ENCODE results near the gene SLC30A7.

The SLC30A7 gene

DNA sequence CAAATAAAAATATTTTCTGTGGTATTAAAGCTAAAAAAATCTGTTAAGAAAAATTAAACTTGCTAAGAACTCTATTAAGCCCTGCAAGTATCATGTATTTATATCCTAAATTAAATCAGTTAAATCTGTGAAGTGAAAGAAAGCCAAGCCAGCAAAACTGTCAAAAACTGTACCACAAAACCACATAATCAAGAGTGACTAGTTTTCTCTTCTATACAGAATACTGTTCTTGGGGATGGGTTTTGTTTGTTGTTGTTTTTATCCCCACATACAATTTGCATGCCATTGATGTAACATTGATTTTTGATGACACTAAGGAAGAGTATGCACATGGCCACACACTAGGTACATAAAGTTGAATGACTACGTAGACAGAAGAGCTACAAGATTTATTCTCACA, 109.3 kb downstream of the SLC30A7 start:
- Histone ChIP-seq H3K79me2 (ENCODE audit: low read length) (no peaks in the 10 kb centered on the region), H3K27me3 (replicated peaks; ENCODE audit: insufficient read depth, low read length) (no peaks in the 10 kb centered on the region), H3K4me1 (ENCODE audit: low read length) (no peaks in the 10 kb centered on the region), H2AFZ (ENCODE audit: low read length) (no peak overlapping the region), H3K4me2 (ENCODE audit: low read depth, low read length) (no peak overlapping the region), H4K20me1 (ENCODE audit: insufficient read depth, low read length) (no peaks in the 10 kb centered on the region), H3K27ac (ENCODE audit: low read length) (no peak overlapping the region), H3K9me2 (replicated peaks; ENCODE audit: insufficient read depth, low read length) (no peaks in the 10 kb centered on the region), H3K9ac (ENCODE audit: low read length) (no peak overlapping the region), H3K9me3 (replicated peaks; ENCODE audit: insufficient read depth, low read length) (no peaks in the 10 kb centered on the region), H3K36me3 (replicated peaks; ENCODE audit: insufficient read depth, low read length) (no peaks in the 10 kb centered on the region), H3F3A (ENCODE audit: insufficient read depth, low read length) (no peaks in the 10 kb centered on the region), H3K4me3 (ENCODE audit: low read length) (no peak overlapping the region)
- DNase-seq, result no peak
- TF ChIP-seq, protein P1, sequence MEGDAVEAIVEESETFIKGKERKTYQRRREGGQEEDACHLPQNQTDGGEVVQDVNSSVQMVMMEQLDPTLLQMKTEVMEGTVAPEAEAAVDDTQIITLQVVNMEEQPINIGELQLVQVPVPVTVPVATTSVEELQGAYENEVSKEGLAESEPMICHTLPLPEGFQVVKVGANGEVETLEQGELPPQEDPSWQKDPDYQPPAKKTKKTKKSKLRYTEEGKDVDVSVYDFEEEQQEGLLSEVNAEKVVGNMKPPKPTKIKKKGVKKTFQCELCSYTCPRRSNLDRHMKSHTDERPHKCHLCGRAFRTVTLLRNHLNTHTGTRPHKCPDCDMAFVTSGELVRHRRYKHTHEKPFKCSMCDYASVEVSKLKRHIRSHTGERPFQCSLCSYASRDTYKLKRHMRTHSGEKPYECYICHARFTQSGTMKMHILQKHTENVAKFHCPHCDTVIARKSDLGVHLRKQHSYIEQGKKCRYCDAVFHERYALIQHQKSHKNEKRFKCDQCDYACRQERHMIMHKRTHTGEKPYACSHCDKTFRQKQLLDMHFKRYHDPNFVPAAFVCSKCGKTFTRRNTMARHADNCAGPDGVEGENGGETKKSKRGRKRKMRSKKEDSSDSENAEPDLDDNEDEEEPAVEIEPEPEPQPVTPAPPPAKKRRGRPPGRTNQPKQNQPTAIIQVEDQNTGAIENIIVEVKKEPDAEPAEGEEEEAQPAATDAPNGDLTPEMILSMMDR (IDR thresholded peaks at IDR 0.05; ENCODE audit: low read length), result no peak
- TF ChIP-seq EZH2 (optimal IDR thresholded peaks at IDR 0.05; ENCODE audit: low read depth, low read length), result no peak
- TF ChIP-seq EZH2phosphoT487 (IDR thresholded peaks at IDR 0.05; ENCODE audit: low read length), result no peak

DNA sequence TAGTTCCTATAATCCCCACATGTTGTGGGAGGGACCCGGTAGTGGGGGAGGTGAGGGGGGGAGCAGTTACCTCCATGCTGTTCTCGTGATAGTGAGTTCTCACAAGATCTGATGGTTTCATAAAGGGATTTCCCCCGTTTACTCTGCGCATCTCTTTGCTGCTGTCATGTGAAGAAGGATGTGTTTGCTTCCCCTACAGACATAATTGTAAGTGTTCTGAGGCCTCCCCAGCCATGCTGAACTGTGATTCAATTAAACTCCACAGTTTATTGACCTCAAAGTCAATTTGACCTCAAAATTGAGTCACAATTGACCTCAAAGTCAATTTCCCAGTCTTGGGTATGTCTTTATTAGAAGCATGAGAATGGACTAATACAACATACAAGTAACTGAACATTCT, 110.0 kb downstream of the SLC30A7 start:
- no peak overlapping the region for H3K27ac ChIP-seq (ENCODE audit: low read length)
- no peaks in the 10 kb centered on the region for H3K27me3 ChIP-seq (replicated peaks; ENCODE audit: insufficient read depth, low read length)
- H3F3A ChIP-seq (ENCODE audit: insufficient read depth, low read length), result no peaks in the 10 kb centered on the region
- H3K4me2 ChIP-seq (ENCODE audit: low read depth, low read length), result no peak overlapping the region
- H3K36me3 ChIP-seq (replicated peaks; ENCODE audit: insufficient read depth, low read length), result no peaks in the 10 kb centered on the region
- no peaks in the 10 kb centered on the region for H3K9me3 ChIP-seq (replicated peaks; ENCODE audit: insufficient read depth, low read length)
- DNase-seq, result no peak
- no peak overlapping the region for H3K9ac ChIP-seq (ENCODE audit: low read length)
- H3K79me2 ChIP-seq (ENCODE audit: low read length), result no peaks in the 10 kb centered on the region
- H2AFZ ChIP-seq (ENCODE audit: low read length), result no peak overlapping the region
- no peaks in the 10 kb centered on the region for H3K9me2 ChIP-seq (replicated peaks; ENCODE audit: insufficient read depth, low read length)
- H4K20me1 ChIP-seq (ENCODE audit: insufficient read depth, low read length), result no peaks in the 10 kb centered on the region
- no peaks in the 10 kb centered on the region for H3K4me1 ChIP-seq (ENCODE audit: low read length)
- TF ChIP-seq, protein P1 (IDR thresholded peaks at IDR 0.05; ENCODE audit: low read length), result no peak
- TF ChIP-seq EZH2phosphoT487 (IDR thresholded peaks at IDR 0.05; ENCODE audit: low read length) (no peak), EZH2 (optimal IDR thresholded peaks at IDR 0.05; ENCODE audit: low read depth, low read length) (no peak)
- no peak overlapping the region for H3K4me3 ChIP-seq (ENCODE audit: low read length)

DNA sequence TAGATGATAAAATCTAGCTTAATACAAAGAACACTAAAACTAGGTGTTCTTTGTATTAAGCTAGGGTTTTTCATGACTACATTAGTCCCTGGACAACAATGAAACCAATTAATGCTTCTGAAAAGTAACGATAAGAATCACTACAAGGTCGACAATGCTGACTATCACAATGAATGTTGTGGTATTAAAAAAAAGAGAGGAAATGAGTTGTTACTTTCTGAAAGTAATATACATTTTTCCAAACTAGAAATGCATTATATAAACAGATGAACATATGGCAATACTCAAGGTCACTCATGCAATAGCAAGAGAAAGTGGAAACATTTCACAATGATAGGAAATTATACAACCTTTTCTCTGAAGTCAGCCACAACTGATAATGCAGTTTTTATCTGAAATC, 110.7 kb downstream of the SLC30A7 start:
- no peak overlapping the region for H2AFZ ChIP-seq (ENCODE audit: low read length)
- H3K79me2 ChIP-seq (ENCODE audit: low read length), result no peaks in the 10 kb centered on the region

More for the DNA sequence above, 110.7 kb downstream of the SLC30A7 start:
- TF ChIP-seq EZH2phosphoT487 (IDR thresholded peaks at IDR 0.05; ENCODE audit: low read length) (no peak), EZH2 (optimal IDR thresholded peaks at IDR 0.05; ENCODE audit: low read depth, low read length) (no peak)
- TF ChIP-seq, protein P1 (IDR thresholded peaks at IDR 0.05; ENCODE audit: low read length), result no peak
- Histone ChIP-seq H3K4me1 (ENCODE audit: low read length) (no peaks in the 10 kb centered on the region), H3K36me3 (replicated peaks; ENCODE audit: insufficient read depth, low read length) (no peaks in the 10 kb centered on the region), H3K4me2 (ENCODE audit: low read depth, low read length) (no peak overlapping the region), H3K9me3 (replicated peaks; ENCODE audit: insufficient read depth, low read length) (no peaks in the 10 kb centered on the region), H4K20me1 (ENCODE audit: insufficient read depth, low read length) (no peaks in the 10 kb centered on the region), H3K9ac (ENCODE audit: low read length) (no peak overlapping the region), H3K4me3 (ENCODE audit: low read length) (no peak overlapping the region), H3K27ac (ENCODE audit: low read length) (no peak overlapping the region), H3F3A (ENCODE audit: insufficient read depth, low read length) (no peaks in the 10 kb centered on the region), H3K9me2 (replicated peaks; ENCODE audit: insufficient read depth, low read length) (no peaks in the 10 kb centered on the region), H3K27me3 (replicated peaks; ENCODE audit: insufficient read depth, low read length) (no peaks in the 10 kb centered on the region)
- DNase-seq, result no peak

Data from MM.1S (cell line).